ENCODE measurements around the gene CMIP. TPM values are rescaled to one million over a fixed set of nuclear protein-coding genes. Genes with fewer than 3 reads are reported as not detected.

The CMIP gene
- total RNA-seq, 1 experiment from 2014 or later: 63.7 TPM

DNA sequence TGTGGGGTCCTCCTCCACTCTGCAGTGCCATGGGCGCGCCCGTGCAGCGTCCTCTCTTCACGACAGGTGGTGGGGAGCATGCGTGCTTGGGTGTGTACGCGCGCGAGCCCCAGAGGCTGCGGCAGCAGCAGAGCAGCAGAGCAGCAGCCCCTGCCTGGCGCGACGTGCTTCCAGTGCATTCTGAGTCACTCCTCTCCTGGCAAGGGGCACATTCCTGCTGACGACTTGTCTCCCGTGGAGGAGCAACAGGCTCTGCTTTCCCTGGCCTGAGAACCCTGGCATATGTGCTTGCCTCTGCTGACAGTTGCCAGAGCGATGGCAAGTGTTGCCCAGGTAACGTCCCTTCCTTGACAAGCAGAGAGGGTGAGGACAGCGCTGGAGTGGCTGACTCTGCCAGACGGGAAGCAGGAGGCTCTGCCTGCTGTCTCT lies 200.7 kb downstream of the CMIP start (continued):
- TF ChIP-seq, protein P1, sequence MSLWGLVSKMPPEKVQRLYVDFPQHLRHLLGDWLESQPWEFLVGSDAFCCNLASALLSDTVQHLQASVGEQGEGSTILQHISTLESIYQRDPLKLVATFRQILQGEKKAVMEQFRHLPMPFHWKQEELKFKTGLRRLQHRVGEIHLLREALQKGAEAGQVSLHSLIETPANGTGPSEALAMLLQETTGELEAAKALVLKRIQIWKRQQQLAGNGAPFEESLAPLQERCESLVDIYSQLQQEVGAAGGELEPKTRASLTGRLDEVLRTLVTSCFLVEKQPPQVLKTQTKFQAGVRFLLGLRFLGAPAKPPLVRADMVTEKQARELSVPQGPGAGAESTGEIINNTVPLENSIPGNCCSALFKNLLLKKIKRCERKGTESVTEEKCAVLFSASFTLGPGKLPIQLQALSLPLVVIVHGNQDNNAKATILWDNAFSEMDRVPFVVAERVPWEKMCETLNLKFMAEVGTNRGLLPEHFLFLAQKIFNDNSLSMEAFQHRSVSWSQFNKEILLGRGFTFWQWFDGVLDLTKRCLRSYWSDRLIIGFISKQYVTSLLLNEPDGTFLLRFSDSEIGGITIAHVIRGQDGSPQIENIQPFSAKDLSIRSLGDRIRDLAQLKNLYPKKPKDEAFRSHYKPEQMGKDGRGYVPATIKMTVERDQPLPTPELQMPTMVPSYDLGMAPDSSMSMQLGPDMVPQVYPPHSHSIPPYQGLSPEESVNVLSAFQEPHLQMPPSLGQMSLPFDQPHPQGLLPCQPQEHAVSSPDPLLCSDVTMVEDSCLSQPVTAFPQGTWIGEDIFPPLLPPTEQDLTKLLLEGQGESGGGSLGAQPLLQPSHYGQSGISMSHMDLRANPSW (CRISPR knock-in tag; conservative IDR thresholded peaks at IDR 0.05; ENCODE audit: low read depth): no peak

DNA sequence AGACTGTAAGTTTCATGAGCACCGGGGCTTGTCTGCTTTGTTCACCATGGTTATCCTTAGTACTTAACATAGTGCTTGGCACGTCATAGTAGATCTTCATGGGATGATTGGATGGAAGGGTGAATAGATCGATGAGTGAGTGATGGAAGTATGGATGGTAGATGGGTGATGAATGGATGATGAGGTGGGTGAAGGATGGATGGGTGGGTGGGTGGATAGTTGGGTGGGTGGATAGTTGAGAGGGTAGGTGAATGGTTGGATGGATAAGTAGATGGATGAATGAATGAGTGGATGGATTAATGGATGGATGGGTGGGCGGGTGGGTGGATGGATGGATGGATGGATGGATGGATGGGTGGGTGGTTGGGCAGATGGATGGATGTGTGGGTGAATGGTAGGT lies 201.3 kb downstream of the CMIP start:
- H3K9me3 Mint-ChIP-seq: no peaks in the 10 kb centered on the region
- no peak for ATAC-seq
- no peaks in the 10 kb centered on the region for H3K27me3 Mint-ChIP-seq (ENCODE audit: low read depth)
- no peak overlapping the region for H3K4me3 Mint-ChIP-seq
- H3K27ac Mint-ChIP-seq: no peak overlapping the region
- ChIA-PET CTCF (no interaction called here), POLR2A (no interaction called here)
- no peaks in the 10 kb centered on the region for H3K36me3 Mint-ChIP-seq
- TF ChIP-seq NFATC4 (CRISPR knock-in tag; IDR thresholded peaks at IDR 0.05) (no peak), KAT7 (CRISPR knock-in tag; IDR thresholded peaks at IDR 0.05; ENCODE audit: borderline replicate concordance) (no peak), TP53 (CRISPR knock-in tag; IDR thresholded peaks at IDR 0.05) (no peak), JAZF1 (CRISPR knock-in tag; IDR thresholded peaks at IDR 0.05) (no peak)
- TF ChIP-seq, protein P2, sequence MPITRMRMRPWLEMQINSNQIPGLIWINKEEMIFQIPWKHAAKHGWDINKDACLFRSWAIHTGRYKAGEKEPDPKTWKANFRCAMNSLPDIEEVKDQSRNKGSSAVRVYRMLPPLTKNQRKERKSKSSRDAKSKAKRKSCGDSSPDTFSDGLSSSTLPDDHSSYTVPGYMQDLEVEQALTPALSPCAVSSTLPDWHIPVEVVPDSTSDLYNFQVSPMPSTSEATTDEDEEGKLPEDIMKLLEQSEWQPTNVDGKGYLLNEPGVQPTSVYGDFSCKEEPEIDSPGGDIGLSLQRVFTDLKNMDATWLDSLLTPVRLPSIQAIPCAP (CRISPR knock-in tag; IDR thresholded peaks at IDR 0.05): no peak
- TF ChIP-seq, protein P3, sequence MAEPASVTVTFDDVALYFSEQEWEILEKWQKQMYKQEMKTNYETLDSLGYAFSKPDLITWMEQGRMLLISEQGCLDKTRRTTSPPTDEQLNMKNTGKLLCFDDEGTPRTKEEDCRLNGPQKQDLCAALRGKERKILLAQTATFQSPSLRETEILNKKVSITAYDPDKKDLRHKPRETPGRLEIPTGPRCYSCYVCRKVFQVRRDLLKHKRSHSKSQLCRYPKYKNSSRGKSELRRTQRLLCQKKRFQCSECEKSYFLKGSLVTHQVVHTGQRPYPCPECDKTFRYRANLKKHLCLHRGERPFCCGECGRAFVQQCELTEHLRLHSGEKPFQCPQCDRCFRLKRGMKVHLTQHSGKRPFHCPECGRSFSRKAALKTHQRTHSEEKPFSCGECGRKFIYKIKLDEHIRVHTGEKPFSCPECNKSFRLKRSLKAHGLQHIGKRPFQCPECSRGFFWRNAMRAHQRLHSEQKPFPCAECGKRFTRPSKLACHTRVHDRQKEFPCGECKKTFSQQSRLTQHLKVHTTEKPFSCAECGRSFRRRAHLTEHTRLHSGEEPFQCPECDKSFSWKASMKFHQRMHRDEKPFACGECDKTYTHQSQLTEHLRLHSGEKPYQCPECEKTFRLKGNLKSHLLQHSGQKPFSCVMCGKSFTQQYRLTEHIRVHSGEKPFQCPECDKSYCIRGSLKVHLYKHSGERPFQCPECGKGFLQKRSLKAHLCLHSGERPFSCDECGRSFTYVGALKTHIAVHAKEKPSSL (CRISPR knock-in tag; conservative IDR thresholded peaks at IDR 0.05): no peak
- TF ChIP-seq, protein P4, sequence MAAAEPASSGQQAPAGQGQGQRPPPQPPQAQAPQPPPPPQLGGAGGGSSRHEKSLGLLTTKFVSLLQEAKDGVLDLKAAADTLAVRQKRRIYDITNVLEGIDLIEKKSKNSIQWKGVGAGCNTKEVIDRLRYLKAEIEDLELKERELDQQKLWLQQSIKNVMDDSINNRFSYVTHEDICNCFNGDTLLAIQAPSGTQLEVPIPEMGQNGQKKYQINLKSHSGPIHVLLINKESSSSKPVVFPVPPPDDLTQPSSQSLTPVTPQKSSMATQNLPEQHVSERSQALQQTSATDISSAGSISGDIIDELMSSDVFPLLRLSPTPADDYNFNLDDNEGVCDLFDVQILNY (CRISPR knock-in tag; IDR thresholded peaks at IDR 0.05): no peak
- DNase-seq (ENCODE audit: low spot score): no peak
- H3K4me1 Mint-ChIP-seq: peaks cover 30% of the 10 kb centered on the region

DNA sequence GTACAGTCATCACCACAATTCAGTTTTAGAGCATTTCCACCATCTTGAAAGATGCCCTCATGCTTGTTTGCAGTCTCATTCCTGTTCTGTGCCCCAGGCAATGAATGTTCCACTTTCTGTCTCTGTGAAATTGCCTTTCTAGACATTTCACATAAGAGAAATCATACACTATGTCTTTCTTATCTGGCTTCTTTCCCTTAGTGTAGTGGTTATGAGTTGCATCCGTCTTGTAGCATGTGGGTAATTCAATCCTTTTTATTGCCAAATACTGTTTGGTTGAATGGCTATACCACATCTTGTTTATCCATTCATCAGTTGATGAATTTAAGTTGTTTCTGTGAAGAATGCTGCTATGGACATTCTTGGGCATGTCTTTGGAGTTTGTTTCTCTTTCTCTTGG lies 202.0 kb downstream of the CMIP start:
- Mint-ChIP-seq H3K27ac (no peak overlapping the region), H3K9me3 (no peaks in the 10 kb centered on the region), H3K4me3 (no peak overlapping the region), H3K4me1 (peaks cover 33% of the 10 kb centered on the region), H3K36me3 (no peaks in the 10 kb centered on the region), H3K27me3 (ENCODE audit: low read depth) (no peaks in the 10 kb centered on the region)
- no peak for ATAC-seq
- no peak for TF ChIP-seq NFATC4 (CRISPR knock-in tag; IDR thresholded peaks at IDR 0.05)
- TF ChIP-seq, protein P3 (CRISPR knock-in tag; conservative IDR thresholded peaks at IDR 0.05): no peak
- no peak for TF ChIP-seq SP1 (CRISPR knock-in tag; conservative IDR thresholded peaks at IDR 0.05)
- TF ChIP-seq RORB (CRISPR knock-in tag; IDR thresholded peaks at IDR 0.05): no peak
- DNase-seq (ENCODE audit: low spot score): no peak
- ChIA-PET POLR2A (no interaction called here), CTCF (no interaction called here)

DNA sequence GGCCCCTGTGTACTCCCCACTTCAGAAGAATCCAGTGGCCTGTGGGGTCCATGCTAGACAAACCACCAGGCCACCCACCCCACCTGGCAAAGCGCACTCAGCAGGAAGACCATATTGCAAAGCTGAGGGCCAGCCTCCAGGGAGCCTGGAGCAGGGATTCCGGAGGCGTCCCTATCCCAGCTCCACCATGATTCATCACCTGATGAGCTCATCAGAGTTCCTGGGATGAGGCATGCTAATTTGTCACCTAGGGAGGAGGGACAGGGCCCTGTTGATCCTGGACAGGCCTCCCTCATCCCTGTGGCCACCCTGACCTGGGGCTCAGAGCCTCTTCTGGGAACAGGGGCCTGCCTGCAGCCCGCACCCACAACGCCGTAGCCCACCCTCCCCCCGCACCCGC lies 202.9 kb downstream of the CMIP start:
- ATAC-seq: peak; percentile 33
- no peaks in the 10 kb centered on the region for H3K36me3 Mint-ChIP-seq
- ChIA-PET CTCF (interaction anchor here (0.9 to 2.9 kb wide), 3 partner anchors 13 to 83 kb away, joined by 3 to 13 read pairs (median 3); no protein-coding TSS in a partner anchor), POLR2A (no interaction called here)
- peaks cover 43% of the 10 kb centered on the region for H3K4me1 Mint-ChIP-seq
- H3K27me3 Mint-ChIP-seq (ENCODE audit: low read depth): no peaks in the 10 kb centered on the region
- no peaks in the 10 kb centered on the region for H3K9me3 Mint-ChIP-seq
- H3K27ac Mint-ChIP-seq: no peak overlapping the region
- no peak overlapping the region for H3K4me3 Mint-ChIP-seq
- DNase-seq (ENCODE audit: low spot score): no peak
- TF ChIP-seq, protein P5, sequence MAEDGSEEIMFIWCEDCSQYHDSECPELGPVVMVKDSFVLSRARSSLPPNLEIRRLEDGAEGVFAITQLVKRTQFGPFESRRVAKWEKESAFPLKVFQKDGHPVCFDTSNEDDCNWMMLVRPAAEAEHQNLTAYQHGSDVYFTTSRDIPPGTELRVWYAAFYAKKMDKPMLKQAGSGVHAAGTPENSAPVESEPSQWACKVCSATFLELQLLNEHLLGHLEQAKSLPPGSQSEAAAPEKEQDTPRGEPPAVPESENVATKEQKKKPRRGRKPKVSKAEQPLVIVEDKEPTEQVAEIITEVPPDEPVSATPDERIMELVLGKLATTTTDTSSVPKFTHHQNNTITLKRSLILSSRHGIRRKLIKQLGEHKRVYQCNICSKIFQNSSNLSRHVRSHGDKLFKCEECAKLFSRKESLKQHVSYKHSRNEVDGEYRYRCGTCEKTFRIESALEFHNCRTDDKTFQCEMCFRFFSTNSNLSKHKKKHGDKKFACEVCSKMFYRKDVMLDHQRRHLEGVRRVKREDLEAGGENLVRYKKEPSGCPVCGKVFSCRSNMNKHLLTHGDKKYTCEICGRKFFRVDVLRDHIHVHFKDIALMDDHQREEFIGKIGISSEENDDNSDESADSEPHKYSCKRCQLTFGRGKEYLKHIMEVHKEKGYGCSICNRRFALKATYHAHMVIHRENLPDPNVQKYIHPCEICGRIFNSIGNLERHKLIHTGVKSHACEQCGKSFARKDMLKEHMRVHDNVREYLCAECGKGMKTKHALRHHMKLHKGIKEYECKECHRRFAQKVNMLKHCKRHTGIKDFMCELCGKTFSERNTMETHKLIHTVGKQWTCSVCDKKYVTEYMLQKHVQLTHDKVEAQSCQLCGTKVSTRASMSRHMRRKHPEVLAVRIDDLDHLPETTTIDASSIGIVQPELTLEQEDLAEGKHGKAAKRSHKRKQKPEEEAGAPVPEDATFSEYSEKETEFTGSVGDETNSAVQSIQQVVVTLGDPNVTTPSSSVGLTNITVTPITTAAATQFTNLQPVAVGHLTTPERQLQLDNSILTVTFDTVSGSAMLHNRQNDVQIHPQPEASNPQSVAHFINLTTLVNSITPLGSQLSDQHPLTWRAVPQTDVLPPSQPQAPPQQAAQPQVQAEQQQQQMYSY (CRISPR knock-in tag; IDR thresholded peaks at IDR 0.05): no peak
- TF ChIP-seq, protein P6, sequence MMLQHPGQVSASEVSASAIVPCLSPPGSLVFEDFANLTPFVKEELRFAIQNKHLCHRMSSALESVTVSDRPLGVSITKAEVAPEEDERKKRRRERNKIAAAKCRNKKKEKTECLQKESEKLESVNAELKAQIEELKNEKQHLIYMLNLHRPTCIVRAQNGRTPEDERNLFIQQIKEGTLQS (CRISPR knock-in tag; conservative IDR thresholded peaks at IDR 0.05): no peak
- TF ChIP-seq NFATC4 (CRISPR knock-in tag; IDR thresholded peaks at IDR 0.05) (no peak), IRF2 (CRISPR knock-in tag; IDR thresholded peaks at IDR 0.05; ENCODE audit: borderline replicate concordance, low read depth) (no peak), TCF7 (CRISPR knock-in tag; IDR thresholded peaks at IDR 0.05; ENCODE audit: low read depth) (no peak)
- TF ChIP-seq, protein P7, sequence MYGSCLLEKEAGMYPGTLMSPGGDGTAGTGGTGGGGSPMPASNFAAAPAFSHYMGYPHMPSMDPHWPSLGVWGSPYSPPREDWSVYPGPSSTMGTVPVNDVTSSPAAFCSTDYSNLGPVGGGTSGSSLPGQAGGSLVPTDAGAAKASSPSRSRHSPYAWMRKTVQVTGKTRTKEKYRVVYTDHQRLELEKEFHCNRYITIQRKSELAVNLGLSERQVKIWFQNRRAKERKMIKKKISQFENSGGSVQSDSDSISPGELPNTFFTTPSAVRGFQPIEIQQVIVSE (CRISPR knock-in tag; IDR thresholded peaks at IDR 0.05; ENCODE audit: borderline replicate concordance): no peak

Data from WTC11 (cell line).